DMS53 treated with DMSO at 0.1 percent for 48 hours (cell line): ENCODE measurements around the gene SCN2A.

Experiments used
- DNase-seq: peaks from one replicate; lab custom pipeline; 2025; ENCODE audit not compliant: unreplicated experiment; lab: John Stamatoyannopoulos, UW

The SCN2A gene

GRCh38 chr2:165239230-165239629 is at the start of gene SCN2A:
TSS of gene SCN2A (plus strand) at chr2:165239414. CDS start at chr2:165295824, 56,410 bp downstream.
- peak; percentile 87 for DNase-seq

DNA sequence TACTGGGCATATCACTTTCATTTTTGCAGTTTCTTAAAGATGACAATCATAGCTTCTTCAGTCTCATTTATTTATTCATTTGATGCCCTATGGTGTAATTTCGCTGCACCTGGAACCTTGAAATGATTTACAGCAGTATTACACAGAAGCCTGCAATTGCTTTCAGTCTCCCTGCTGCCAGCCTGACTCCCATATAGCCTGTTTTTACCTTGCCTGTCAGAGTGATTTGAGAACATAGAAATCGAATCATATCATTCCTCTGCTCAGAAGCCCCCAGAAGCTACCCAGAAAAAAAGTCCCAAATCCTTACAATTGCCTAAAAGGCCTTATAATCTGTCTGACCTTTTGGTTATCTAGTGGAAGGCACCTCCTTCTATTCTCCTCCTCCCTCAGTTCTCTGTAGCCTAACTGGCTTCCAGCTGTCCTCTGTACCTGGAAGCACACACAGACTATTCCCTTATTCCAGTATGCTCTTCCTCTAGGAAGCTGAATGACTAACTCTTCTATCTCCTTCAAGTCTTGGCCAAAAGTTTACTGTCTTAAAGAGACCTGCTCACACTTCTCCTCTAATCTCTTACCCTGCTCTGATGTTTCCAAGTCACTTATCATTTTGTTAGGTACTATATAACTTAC is 48.0 kb upstream of the SCN2A start:
- peak; percentile 20 for DNase-seq

- DNase-seq, result no peak
These were observed 46.5 kb upstream of the SCN2A start for GRCh38 chr2:165192729-165193128.

GRCh38 chr2:165193178-165193777 is 45.9 kb upstream of the SCN2A start:
- DNase-seq, result peak; percentile 61

GRCh38 chr2:165196411-165196810 is 42.8 kb upstream of the SCN2A start:
- DNase-seq, result peak; percentile 29

DNA sequence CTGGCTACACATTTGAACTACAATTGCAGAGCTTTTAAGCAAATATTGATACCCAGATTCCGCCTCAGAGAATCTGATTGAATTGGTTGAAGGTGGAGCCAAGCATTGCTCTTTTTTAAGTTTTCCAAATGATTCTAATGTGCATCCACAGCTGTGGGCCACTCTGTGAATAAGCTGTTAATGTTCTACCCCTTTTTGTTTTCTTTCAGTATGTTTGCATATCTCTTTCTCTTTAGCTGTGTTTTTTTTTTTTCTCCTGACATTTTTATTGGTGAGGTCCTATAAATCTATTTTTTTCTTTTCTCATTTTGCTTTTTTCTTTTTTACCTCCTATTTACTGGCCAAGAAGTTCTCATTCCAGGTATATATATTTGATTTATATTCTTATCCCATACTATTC is 41.9 kb upstream of the SCN2A start:
- peak; percentile 40 for DNase-seq

GRCh38 chr2:165198181-165198580 is 41.0 kb upstream of the SCN2A start:
- DNase-seq, result peak; percentile 46

GRCh38 chr2:165202239-165202638 is 37.0 kb upstream of the SCN2A start:
- DNase-seq, result peak; percentile 44

GRCh38 chr2:165203689-165204559 is 35.3 kb upstream of the SCN2A start, which contains the start of gene SCN3A:
TSS of gene SCN3A (minus strand) at chr2:165204050. CDS start at chr2:165176394, 27,656 bp downstream.
- DNase-seq, result peak; percentile 93

DNA sequence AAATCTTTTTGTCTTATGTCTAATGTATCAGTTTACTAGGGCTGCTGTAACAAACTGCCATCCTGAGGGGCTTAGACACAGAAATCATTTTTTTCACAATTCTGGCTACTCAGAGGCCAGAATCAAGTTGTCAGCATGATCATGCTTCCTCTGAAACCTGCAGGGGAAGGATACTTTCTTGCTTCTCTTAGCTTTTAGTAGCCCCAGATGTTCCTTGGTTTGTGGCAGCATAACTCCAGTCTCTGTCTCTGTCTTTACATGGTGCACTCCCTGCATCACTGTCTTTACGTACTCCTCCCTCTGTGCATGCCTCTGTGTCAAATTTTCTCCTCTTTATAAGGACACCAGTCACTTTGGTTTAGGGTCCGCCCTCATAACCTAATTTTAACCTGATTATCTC is 33.3 kb upstream of the SCN2A start:
- DNase-seq, result no peak

DNA sequence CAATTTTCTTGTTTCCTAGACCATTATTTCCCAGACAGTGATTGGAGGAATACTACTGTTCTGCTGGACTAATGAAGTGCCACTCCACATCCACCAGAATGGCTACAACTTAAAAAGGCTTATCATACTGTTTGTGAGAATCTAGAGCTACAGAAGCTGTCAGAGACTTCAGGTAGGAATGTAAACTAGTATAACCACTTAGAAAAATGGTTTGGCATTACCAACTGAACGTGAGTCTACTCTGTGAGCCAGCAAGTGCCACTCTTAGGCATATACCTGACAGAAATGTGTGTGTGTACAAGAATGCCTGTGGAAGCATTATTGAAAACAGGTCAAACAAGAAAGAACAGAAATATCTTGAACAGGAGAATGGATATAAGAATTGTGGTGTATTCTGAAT is 31.1 kb upstream of the SCN2A start:
- peak; percentile 21 for DNase-seq

- peak; percentile 32 for DNase-seq
These were observed 25.1 kb upstream of the SCN2A start for GRCh38 chr2:165214093-165214492.

- DNase-seq, result no peak
These were observed 19.7 kb upstream of the SCN2A start for GRCh38 chr2:165219481-165219880.

DNA sequence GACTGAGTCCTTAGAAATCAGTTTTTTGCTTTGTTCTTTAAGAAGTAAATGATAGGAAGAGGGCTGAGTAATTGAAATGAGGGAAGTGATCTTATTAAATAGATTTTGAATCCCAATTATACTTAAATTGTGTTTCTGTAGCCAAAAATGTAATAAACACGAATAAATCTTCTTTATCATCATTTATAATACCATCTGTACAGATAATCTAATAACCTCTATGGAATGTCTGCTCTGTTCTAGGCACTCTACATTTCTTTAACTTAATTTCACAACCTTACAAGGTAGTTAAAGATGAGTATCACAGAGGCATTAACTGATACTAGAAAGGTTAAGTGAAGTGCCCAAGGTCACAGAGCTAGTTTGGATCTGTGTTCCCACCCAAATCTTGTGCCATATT is 14.3 kb upstream of the SCN2A start:
- no peak for DNase-seq

- no peak for DNase-seq
These were observed 11.6 kb upstream of the SCN2A start for GRCh38 chr2:165227571-165227970.

GRCh38 chr2:165237056-165237455 is 2.2 kb upstream of the SCN2A start:
- no peak for DNase-seq

DNA sequence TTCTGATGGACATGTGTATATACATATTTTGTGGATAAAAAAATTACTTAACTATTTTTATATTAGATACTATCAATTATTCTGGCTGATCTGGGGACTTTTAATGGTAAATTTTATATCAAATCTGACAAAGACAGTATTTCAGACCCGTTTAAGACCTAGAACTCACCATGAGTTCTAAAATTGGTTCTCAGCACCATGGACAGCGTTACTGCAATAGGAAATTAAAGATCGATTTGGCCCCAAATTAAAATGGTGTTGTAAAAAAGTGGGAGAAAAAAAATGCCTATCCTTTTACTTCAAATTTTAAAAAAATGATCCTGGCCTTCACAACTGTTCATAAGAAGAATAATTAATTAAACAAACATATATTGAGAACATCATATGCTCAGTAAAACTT is 919 bp upstream of the SCN2A start:
- DNase-seq, result no peak

- peak; percentile 70 for DNase-seq
These were observed 772 bp downstream of the SCN2A start for GRCh38 chr2:165239856-165240515.

DNA sequence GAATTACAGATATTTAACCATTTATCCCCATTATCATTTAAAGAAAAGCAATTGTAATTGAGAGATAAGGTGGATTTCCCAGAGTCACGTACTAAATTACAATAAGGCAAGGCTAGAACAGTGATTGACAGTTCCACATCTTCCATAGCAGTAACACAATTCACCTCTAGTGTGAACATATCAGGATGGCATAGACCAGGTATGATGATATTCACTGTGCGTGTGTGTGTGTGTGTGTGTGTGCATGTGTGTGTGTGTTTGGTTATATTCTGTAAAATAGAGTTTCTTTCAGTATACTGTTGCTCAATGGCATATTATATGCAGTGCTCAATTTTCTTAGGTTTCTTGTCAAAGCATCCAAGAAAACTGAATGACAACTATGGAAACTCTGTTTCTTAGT is 1.7 kb downstream of the SCN2A start:
- no peak for DNase-seq

GRCh38 chr2:165245081-165245793 is 6.0 kb downstream of the SCN2A start:
- DNase-seq, result no peak

GRCh38 chr2:165248238-165248637 is 9.0 kb downstream of the SCN2A start:
- DNase-seq, result no peak
